HG02642 (cell line): ENCODE measurements around the gene CFC1B.
"Not testable (repeated sequence)": the region's sequence is repeated elsewhere in the genome, so short reads cannot be mapped to it uniquely, and the experiment has no call there.

Experiments
- ATAC-seq: cut with Tn5 transposase; IDR thresholded peaks from one replicate; pipeline ENCODE4 v1.9.1; 2021; ENCODE audit warnings: mild to moderate bottlenecking; ENCODE audit not compliant: unreplicated experiment, poor library complexity

The CFC1B gene

DNA sequence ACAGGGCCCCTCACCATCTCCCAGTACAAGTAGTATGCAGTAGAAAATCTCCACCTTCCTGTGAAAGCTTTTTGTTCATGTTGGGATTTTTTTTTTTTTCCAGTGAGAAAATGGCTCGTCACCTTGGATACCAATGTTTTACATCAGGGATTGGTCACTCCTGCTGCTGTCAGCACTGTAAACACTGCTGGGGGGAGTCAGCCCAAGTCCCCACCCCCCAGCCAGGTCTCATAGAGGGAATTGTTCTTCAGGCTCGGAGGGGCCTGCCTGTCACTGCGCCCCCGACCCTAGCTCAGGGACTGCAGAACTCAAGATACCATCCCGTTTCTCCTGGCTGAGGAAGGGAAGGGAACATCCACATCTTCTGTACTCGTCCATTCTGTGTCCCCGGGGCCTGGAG lies at the start of gene CFC1B:
Gene CFC1B, plus strand, starts transcription at position 231 of the 400 bp plus-strand sequence. CDS start 263 bp downstream, outside the sequence.
- not testable (repeated sequence) for ATAC-seq

DNA sequence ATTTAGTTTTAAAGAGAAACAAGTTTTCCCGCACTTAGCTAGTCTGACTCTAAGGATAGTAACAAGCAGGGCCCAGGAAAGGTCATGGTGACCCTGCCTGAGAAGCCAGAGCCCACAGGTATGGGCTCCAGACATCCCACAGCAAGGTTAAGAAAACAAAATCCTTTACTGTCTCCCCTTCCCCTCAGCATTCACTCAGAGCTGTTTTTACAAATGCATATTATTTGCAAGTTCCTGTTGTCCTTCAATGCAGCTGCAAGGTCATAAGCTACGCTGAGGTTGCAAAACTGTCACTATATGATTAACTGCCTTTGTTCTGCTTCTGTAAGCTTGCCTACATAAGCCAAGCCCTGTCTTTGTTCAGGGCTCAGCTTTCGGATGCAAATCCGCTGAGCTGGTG lies 29.9 kb upstream of the CFC1B start:
- not testable (repeated sequence) for ATAC-seq

DNA sequence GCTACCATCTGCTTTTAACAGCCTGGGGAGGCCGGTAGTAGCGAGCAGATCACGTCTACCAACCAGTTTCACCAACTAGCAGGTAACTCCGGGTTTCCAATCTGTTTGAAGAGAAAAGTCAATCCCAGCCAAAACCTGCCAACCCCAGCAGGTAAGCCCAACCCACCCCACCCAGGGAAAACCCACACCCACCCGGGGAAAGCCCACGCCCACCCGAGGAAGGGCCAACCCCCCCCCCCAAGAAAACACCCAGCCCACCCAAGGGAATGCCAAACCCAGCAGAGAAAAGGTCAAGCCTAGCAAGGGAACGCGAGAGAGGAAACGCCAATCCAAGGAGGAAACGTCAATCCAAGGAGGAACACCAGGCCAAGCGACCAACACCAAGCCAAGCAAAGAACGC lies 11.8 kb upstream of the CFC1B start, which contains the start of gene POTEI:
Gene POTEI, minus strand, starts transcription at position 101 of the 400 bp plus-strand sequence. Its CDS starts 93 bp downstream, at position 8.
- not testable (repeated sequence) for ATAC-seq

DNA sequence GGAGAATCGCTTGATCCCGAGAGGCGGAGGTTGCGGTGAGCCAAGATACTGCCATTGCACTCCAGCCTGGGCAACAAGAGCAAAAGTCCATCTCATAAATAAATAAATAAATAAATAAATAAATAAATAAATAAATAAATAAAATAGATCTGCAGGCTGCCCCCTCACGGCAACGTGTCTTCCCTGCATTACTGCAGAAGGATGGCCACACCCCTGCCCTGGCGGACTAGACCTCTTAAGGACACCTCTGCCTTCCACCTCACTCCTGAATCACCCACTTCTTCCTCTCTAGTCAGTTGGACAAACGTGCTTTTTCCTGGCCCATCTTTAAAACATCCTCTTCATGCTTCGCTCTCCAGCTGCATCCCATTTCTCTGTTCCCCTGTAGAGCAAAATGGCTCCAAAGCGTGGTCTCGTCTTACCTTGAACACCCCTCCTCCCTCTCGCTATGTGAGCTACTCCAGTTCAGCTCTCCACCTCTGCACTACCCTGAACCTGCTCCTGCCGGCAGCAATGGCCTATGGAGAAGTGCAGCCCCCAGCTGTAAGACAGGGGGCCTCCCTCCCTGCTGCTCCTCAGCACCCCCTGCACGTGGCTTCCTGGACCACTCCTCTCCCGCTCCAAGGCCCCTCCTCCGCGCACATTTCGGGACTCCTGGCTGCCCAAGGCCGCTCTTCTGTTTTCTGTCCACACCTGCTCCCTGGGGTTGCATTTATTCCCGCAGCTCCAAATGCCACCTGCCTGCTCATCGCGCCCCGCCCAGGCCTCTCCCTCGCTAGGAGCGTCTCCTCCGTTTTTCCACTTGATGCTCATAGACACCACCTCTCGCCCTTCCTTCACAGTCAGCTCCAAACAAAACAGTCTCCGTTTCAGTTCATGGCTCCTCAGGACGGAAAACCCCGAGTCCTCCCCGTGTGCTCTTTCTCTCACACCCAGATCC lies 9.9 kb upstream of the CFC1B start:
- not testable (repeated sequence) for ATAC-seq

DNA sequence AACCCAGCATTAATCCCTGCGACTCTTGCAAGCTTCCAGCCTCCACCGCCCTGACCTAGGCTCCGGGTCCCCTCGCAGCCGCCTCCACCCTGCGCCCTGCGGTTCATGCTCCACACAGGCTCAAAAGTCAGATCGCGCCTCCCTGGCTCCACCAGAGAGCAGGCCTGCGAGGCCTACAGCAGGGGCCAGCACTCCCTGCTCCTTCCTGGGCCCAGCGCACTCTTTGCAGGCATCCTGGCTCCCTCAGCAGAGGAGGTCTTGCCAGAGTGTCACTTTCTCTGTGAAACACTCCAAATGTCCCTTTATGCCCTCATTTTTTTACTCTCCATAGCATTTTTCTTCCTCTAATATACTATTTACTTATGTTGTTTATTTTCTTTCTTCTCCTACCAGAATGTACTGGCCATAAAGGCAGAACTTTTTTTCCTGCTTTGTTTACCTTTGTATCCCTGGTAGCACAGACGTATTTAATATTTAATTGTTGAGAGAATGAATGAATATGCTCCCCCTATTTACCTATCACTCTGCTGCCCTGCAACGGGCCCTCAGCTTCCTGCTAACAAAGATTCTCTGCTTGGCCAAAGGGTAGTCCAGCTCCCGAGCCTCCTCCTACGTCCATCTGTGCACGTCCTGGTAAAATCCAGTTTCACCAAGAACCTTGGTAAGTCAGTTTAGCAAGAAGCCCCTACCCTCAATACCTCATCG lies 9.1 kb upstream of the CFC1B start:
- ATAC-seq, result not testable (repeated sequence)

DNA sequence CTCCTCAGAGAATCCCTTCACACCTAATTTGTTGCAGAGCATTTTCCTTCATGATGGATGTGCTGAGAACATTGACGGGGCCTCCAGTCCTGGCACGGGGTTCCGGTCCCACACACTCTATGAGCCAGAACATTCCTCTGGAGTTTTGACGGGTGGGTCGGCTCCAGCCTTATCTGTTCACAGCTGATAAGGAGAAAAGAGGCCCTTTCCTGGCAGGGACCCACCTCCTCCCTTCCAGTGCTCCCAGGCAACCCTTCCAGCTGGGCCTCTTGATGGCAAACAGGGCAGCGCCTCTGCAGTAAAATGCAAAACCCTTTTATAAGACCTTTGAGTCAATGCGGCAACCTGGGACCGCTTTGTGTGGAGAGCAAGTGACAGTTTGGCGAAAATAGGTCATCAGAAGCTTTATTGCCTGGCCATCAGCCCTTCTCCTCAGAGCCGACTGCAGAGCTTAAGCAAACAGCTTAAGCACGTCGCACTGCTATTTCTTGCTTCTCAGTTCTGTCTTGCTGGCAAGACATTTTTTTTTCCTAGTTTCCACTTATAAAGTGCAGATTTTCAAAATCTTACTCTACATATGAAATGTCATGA lies 2.4 kb upstream of the CFC1B start:
- not testable (repeated sequence) for ATAC-seq

DNA sequence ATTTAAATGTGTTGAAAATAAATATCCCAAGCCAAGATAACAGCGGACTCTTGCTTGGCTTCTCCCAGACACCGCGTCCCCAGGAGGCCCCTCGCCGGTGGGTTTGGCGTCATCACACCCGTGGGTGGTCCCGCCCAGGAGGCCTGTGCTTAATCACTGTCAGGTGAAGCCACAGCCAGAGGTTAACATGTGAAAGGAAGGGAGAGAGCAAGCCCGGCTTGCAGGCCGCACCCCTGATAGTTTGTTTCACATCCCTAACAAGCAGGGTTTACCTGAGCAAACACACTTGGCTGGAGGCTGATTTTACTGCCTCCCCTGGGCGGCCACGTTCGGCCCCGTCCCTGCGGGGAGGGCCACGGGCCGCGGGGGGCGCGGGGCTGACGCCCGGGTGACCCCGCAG lies 1.4 kb downstream of the CFC1B start:
- not testable (repeated sequence) for ATAC-seq

DNA sequence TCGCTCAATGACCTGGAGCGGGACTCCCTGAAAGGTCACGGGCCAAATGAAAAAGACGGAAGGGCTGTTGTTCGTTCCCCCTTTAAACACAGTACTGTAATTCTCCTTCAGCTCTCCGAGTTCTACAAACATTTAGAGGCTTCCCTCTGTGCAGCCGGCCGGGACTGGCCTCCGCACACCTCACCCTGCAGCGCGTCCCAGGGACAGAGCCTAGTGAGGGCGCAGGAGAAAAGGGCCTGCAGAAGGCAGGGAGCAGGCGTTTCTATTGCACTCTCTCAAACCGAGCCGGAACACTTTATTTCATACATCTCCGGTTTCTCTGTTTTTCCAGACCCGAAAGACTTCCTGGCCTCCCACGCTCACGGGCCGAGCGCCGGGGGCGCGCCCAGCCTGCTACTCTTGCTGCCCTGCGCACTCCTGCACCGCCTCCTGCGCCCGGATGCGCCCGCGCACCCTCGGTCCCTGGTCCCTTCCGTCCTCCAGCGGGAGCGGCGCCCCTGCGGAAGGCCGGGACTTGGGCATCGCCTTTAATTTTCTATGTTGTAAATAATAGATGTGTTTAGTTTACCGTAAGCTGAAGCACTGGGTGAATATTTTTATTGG lies 6.4 kb downstream of the CFC1B start:
- not testable (repeated sequence) for ATAC-seq

DNA sequence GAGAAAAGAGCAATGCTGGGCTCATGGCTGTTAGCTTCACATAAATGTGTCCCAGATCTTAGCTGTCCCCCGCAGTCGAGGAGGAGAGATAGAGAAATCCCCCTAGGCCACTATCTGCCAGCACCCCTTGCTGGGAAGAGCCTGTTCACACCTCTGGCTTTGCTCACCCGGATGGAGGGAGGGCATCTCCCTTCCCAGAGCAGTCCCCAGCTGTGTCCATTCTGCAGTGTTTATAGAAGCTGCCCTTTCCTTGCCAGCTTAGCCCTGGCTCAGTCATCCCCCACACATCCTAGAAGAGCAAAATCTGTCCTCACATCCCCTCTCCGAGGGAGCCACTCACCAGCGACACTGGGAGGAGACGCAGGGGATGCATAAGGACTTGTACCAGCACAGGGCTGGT lies 8.5 kb downstream of the CFC1B start:
- ATAC-seq, result not testable (repeated sequence)

DNA sequence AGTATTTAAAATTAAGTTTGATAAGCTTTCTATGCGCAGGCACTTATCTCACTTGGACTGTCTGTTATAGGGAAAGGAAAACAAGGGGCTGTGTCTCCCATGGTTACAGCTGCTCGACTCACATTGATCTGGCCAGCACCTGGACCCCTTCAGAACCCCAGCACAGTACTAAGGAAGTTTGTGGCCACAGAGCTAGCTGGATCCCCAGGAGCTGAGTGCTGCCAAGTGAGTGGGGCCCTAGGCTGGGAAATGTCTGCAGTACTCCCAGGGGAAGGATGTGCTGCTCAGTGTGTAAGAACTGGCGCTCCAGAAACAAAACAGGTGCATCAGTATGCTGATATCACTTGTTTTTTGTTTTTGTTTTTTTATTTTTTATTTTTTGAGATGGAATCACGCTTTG lies 9.2 kb downstream of the CFC1B start:
- ATAC-seq, result not testable (repeated sequence)

DNA sequence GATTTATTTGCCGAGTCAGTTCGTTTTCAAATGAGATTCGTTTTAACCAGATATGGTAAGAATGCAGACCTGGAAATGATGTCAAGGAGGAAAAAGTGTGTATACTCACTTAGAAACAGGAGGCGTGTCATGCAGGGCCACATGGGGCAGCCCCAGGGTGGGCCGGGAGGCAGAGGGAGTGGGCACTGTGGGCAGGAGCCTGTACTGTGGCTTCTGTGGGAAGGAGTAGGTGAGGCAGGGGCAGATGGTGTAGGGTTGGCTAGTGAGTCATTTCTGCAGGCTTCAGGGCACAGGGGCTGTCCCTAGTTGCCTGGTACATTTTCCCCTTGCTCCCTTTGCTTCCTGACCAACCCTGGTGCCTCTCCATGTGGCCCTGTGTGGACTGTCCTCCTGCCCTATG lies 10.2 kb downstream of the CFC1B start:
- ATAC-seq, result peak; percentile 76

DNA sequence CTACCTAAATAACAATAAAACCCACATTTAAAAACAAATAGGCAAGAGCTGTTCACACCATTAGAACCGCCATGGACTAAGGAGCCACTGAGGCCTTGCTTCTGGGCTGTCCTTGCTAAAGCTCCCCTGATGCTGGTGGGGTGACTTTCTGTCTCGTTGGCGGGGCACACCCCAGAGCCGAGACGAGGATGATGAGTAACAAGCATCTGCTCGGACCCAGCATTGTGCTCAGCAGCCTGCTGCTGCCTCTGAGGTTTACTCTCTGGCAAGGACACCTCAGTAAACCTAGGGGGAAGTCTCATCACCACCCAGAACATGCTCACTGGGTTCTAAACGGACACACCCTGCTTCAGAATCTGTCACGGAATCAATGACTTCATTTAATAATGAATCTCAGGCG lies 10.7 kb downstream of the CFC1B start:
- peak; percentile 27 for ATAC-seq

DNA sequence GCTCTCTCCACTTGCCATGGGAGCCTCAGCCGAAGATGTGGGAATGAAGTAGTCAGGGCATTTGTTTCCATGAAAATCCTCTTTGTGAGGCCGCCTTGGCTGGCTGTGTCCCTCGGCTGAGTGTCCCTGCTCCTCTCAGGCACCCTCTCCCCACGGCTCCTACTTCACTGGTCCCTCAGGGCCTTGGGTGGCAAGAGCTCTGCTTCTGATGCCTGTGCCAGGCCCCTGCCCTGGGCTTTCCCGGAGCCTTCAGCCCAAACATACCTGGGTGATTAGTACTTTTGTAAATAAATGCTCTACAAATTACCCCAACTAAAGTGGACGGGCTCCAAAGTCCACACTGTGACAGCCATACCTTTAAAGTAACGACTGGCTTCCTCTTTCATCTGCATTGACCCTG lies 15.6 kb downstream of the CFC1B start:
- not testable (repeated sequence) for ATAC-seq

DNA sequence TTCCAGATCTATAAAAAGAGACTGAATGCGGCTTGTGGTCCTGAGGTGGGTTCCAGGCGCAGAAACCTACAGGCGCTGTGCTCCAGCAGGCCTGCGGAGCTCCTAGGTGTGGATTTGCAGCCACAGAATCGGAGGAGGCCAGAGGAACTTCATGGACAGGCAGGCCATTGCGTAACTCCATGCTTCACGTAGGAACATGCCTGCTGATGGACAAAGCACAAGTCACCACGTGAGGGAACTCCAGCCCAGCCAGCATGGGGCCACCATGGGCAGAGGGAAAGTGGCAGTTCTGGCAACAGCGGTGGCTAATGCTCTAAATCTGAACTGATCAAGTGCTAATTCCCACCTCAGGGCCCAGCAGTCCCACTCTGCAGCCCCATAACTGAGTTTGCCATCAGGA lies 17.2 kb downstream of the CFC1B start:
- not testable (repeated sequence) for ATAC-seq

DNA sequence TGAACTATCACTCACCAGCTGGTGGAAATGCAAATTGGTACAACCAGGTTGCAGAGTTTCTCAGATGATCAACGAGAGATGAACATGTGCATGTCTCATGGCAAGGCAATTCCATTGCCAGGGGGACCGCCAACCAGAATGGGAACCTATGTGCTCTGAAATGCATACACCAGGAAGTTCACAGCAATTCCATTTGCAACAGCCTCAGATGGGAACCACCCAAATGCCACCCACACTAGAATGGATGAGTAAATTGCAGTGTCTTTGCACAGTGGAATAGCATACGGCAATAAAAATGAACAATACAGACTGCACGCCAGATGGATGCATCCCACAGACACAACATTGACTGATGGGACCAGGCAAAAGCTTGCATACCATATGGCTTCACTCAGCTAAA lies 21.8 kb downstream of the CFC1B start:
- ATAC-seq, result not testable (repeated sequence)

DNA sequence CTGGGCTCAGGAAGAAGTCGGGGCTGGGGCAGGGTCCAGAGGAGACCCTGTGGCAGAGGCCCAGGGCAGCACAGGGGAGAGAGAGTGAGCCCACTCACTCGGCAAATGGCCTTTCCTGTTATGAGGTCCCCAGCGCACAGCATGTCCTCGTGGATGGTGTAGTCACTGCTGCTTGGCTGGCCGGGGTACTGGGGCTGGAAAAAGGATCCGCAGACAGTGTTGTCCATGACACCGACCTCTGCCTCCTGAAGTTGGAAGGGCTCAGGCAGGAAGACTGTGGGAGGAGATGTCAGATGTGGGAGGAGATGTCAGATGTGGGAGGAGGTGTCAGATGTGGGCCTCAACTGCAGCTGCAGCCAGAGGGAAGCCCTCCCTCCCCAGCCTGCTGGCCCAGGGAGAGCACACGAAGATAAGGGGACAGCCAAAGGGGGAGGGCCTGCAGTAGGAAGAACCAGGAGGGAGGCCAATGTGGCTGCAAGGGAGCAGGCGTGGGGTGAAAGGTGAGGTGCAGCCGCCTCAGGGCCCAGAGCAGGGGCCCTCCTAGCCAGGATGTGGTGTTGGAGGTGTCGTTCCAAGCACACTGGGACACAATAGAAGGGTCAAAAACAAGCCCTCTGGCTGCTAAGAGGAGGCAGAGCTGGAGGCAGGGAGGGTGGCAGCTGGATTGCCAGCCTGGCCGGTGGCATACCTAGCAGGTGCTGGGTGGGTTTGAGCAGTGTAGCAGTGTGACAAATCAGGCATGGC lies 22.9 kb downstream of the CFC1B start:
- ATAC-seq, result not testable (repeated sequence)

DNA sequence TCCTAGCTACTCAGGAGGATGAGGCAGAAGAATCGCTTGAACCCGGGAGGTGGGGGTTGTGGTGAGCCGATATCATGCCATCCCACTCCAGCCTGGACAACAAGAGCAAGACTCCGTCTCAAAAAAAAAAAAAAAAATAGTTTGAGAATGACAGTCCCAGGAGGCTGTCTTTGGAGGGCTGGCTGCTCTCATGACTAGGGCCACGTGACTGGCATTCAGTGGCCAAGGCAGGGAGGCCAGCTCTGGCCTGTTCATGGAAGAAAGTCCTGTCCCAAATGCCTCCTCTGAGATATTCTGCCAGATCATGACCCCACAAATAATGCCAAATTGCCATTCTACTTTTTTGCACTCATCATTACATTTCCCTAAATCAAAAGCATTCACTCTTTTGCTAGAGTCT lies 24.0 kb downstream of the CFC1B start:
- ATAC-seq, result not testable (repeated sequence)

DNA sequence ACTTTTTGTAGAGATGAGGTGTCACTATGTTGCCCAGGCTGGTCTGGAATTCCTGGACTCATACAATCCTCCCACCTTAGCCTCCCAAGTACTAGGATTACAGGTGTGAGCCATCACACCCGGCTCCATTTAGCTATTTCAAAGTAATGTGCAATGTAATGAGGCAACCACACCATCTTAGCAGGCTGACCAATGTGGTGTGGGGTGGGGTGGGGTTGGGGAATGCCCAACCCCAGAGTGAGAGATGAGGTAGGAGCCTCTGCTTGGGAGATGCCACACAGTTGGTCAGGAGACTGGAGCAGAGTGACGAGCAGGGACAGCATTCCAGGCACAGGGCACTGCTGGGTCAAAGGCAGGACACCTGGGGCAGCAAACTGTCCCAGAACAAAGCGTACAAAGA lies 27.4 kb downstream of the CFC1B start:
- ATAC-seq, result not testable (repeated sequence)

DNA sequence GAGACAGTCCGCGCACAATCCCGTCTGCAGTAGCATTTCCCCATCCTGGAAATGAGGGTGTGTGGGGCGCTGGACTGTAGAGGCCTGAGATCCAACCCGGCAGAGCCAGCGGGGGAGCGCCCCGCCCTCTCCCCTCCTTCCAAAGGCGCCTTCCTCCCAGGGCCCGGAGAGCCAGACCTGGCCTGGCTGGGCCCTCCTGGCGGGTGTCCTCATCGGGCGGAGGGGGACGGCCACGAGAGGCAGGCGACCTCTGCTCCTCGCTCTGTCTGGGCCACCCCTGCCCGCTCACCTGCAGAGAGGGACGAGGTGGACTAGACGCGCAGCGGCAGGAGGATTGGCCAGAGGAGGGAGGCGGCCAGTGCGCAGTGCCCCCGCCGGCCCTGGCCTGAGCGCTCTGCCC lies 28.5 kb downstream of the CFC1B start:
- not testable (repeated sequence) for ATAC-seq

DNA sequence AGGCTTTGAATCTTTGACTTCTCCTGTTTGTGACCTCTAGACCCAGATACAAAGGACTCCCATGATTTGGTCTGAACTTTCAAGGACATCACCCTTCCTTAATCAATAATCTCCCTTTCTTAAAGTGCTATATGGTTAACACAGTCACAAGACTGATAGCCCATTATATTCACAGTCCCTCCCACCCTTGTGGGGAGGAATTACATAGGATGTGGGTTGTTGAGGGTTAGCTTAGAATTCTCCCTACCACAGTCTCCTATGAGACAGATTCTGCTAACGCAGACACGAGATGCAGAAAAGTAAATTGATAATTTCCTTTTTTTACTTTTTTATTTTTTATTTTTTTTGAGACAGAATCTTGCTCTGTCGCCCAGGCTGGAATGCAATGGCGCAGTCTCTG lies 33.2 kb downstream of the CFC1B start:
- not testable (repeated sequence) for ATAC-seq
